ENCODE measurements around the gene IFRD1.
A peak's percentile ranks its signal among the peaks of the same experiment; 100 is the strongest.

IFRD1 gene, protein sequence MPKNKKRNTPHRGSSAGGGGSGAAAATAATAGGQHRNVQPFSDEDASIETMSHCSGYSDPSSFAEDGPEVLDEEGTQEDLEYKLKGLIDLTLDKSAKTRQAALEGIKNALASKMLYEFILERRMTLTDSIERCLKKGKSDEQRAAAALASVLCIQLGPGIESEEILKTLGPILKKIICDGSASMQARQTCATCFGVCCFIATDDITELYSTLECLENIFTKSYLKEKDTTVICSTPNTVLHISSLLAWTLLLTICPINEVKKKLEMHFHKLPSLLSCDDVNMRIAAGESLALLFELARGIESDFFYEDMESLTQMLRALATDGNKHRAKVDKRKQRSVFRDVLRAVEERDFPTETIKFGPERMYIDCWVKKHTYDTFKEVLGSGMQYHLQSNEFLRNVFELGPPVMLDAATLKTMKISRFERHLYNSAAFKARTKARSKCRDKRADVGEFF

GRCh38 chr7:112449902-112450806, at the start of gene IFRD1:
Gene IFRD1 (plus strand): TSS chr7:112450460. CDS start chr7:112450689, 229 bp downstream.
- peak; percentile 98 for DNase-seq

GRCh38 chr7:112404321-112404720, 45.9 kb upstream of the IFRD1 start:
- DNase-seq: no peak

DNA sequence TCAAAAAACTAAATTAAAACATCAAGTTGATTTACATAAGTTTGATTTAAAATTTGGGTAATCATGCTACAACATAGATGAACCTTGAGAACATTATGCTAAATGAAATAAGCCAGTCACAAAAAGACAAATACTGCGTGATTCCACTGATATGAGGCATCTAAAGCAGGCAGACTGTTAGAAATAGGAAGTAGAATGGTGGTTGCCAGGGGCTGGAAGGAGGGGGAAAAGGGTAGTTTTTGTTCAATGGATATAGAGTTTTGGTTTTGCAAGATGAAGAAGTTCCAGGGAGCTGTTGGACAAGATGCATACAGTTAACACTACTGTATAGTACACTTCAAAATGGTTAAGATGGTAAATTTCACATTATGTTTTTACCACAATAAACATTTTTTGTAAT, 45.0 kb upstream of the IFRD1 start:
- DNase-seq: no peak

DNA sequence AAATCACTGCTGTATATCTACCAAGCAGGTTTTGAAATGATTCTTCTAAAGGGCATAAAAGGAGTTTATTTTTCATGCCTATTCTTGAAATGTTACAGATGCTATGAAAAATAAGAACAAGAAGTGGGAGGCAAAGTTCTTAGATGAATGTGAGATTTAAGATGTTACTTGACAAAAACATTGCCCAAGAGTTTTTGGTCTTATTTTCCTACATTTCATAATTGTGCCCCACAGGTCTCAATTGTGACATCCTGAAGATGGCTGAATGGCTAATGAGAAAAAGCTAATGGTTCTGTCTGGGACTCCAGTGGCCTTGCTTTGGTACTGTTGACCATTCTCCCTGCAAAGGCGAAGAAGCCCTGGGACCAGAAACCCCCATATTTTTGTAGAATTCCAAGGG, 43.0 kb upstream of the IFRD1 start:
- DNase-seq: no peak

DNA sequence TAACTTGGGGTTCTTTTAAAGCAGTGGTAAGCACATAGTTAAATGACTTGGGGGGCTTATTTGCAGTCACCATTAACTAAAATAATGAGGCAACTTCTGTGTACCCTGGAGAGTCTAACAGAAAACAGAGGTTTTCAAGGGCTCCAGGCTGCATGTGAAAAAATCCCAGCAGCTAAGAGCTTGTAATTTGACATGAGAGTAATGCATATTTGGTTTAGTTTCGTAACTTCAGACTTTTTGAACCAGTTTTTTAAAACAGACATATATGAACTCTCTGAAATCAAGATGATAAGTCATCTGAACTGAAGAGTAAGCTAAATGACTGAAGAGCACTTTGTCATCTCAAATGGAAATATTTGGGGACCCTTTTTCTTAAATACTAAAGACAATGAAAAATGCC, 40.2 kb upstream of the IFRD1 start:
- DNase-seq: peak; percentile 31

- peak; percentile 35 for DNase-seq
Measured at GRCh38 chr7:112411186-112411795, 39.0 kb upstream of the IFRD1 start.

GRCh38 chr7:112414855-112415490, 35.3 kb upstream of the IFRD1 start:
- peak; percentile 38 for DNase-seq

GRCh38 chr7:112416127-112416526, 34.1 kb upstream of the IFRD1 start:
- peak; percentile 44 for DNase-seq

GRCh38 chr7:112419543-112420130, 30.6 kb upstream of the IFRD1 start:
- DNase-seq: no peak

DNA sequence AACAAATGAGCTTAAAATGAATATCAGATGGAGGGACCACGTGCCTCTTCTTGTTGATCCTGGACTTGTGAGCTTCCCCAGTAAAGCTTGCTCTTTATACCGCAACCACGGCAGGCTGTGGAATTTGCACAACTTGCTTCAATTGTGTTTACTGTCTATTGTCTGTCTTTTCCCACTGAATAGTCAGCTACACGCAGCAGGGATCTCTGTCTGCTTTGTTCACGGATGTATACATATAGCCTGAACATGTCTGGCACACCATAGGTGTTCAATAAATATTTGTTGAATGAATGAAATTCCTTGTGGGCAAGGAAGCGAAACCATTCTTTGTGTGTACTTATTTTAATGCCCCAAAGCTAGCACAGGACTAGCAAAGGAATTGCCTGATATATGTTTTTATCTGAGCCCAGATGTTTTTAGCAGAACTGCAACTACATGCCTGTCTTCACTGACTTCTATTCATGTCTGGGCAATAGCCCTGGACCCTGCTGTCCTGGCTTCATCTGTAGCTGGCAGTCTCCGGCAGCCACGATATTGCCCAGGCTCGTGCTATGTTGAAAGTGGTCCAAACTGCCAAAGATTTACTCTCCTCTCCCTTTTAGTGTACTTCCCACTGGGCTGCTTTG, 29.9 kb upstream of the IFRD1 start:
- DNase-seq: peak; percentile 36

GRCh38 chr7:112421666-112422486, 28.4 kb upstream of the IFRD1 start:
- no peak for DNase-seq

GRCh38 chr7:112422842-112423496, 27.3 kb upstream of the IFRD1 start:
- DNase-seq: peak; percentile 84

DNA sequence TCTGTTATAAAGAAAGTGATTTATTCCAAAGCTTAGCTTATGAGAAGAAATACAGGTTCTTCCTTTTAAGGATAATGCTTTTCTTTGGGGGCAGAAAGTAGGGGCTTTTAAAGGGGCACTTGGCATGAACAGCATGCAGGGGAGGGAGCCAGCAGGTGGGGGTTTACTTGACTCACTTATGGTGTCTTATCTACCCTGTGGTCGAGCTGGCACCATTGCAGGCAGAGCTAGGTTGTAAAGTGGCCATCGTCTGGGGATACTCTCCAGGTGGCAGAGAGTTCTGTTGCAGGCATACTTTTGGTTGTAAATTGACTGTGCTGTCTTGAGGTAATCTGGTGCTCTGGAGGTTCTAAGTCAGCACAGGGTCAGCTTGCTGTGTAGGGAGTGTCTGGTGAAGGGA, 26.3 kb upstream of the IFRD1 start:
- no peak for DNase-seq

GRCh38 chr7:112427984-112428383, 22.3 kb upstream of the IFRD1 start:
- no peak for DNase-seq

- no peak for DNase-seq
Measured at GRCh38 chr7:112428715-112429114, 21.5 kb upstream of the IFRD1 start.

GRCh38 chr7:112430649-112431048, 19.6 kb upstream of the IFRD1 start:
- DNase-seq: no peak

- no peak for DNase-seq
Measured at GRCh38 chr7:112431803-112432202, 18.5 kb upstream of the IFRD1 start.

DNA sequence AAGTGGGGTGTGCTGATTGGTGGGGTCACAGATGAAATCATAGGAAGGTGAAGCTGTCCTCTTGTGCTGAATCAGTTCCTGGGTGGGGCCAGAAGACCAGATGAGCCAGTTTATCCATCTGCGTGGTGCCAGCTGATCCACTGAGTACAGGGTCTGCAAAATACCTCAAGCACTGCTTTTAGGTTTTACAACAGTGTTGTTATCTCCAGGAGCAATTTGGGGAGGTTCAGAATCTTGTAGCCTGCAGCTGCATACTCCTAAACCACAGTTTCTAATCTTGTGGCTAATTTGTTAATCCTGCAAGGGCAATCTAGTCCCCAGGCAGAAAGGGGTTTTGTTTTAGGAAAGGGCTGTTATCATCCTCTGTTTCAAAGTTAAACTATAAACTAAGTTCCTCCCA, 17.0 kb upstream of the IFRD1 start:
- no peak for DNase-seq

DNA sequence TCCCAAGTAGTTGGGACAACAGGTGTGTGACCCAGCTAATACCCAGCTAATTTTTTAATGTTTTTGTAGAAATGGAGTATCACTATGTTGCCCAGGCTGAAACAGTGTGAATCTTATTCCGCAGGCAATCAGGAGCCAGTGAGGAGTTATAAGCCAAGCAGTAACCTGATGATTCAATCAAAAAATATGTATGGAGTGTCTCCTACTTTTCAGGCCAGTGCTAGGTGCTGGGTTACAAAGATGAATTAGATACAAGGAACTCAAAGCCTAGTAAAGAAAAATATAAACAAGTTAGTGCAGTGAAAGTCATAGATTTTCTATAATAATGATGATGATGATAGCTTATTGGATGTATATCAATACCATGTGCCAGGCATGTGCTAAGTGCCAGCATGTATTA, 13.2 kb upstream of the IFRD1 start:
- peak; percentile 53 for DNase-seq

DNA sequence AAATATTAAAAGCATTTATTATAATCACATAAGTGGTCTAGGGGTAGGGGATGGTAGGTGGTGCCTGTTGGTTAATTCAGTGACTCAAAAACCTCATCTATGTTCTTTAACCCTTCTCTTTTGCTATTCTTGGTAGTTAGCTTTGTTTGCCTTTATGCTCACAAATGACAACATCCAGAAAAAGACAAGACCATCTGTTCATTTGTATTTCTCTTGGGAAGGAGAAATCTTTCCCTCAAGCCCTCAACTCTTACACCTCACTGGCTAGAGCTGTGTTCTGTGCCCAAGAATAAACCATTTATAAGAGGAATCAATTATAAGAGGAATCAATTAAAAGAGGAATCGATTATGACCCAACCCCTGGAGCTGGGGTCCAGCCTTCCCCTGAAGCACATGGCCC, 10.8 kb upstream of the IFRD1 start:
- no peak for DNase-seq

GRCh38 chr7:112442210-112442609, 8.1 kb upstream of the IFRD1 start:
- no peak for DNase-seq
